Cerebellar nuclear complex (tissue), 1 donor: ENCODE measurements around the gene SPAG9.
"Not testable (repeated sequence)": the region's sequence is repeated elsewhere in the genome, so short reads cannot be mapped to it uniquely, and the experiment has no call there.

ENCODE experiments used
- DNase-seq, 2 experiments: peaks; one replicate each; lab custom pipeline; 2025; lab: John Stamatoyannopoulos, UW

Gene SPAG9

GRCh38 chr17:51142597-51142996 is 21.9 kb upstream of the SPAG9 start:
- no peak for DNase-seq

GRCh38 chr17:51135956-51136355 is 15.3 kb upstream of the SPAG9 start:
- no peak for DNase-seq

- no peak for DNase-seq
Observed at GRCh38 chr17:51133365-51133764, 12.7 kb upstream of the SPAG9 start.

GRCh38 chr17:51132964-51133319 is 12.3 kb upstream of the SPAG9 start:
- DNase-seq: no peak

- no peak for DNase-seq
Observed at GRCh38 chr17:51128076-51128475, 7.4 kb upstream of the SPAG9 start.

- DNase-seq: no peak
Observed at GRCh38 chr17:51124640-51125503, 4.2 kb upstream of the SPAG9 start.

- not testable (repeated sequence) for DNase-seq
Observed at GRCh38 chr17:51122473-51123115, 1.9 kb upstream of the SPAG9 start.

GRCh38 chr17:51121620-51122472 is 1.2 kb upstream of the SPAG9 start:
- no peak for DNase-seq

GRCh38 chr17:51120357-51120738 is 320 bp downstream of the SPAG9 start:
- DNase-seq: no peak

- DNase-seq: no peak
Observed at GRCh38 chr17:51119415-51120356, 982 bp downstream of the SPAG9 start.

GRCh38 chr17:51118330-51119195 is 2.1 kb downstream of the SPAG9 start:
- DNase-seq: peak in 1 of 2 experiments; percentile 57

GRCh38 chr17:51115179-51115578 is 5.5 kb downstream of the SPAG9 start:
- DNase-seq: no peak

GRCh38 chr17:51112303-51113222 is 8.1 kb downstream of the SPAG9 start:
- not testable (repeated sequence) for DNase-seq

- DNase-seq: no peak
Observed at GRCh38 chr17:51107778-51108177, 12.9 kb downstream of the SPAG9 start.

GRCh38 chr17:51103451-51103850 is 17.2 kb downstream of the SPAG9 start:
- DNase-seq: no peak

- no peak for DNase-seq
Observed at GRCh38 chr17:51103050-51103449, 17.6 kb downstream of the SPAG9 start.

GRCh38 chr17:51097708-51098446 is 22.8 kb downstream of the SPAG9 start:
- no peak for DNase-seq

- no peak for DNase-seq
Observed at GRCh38 chr17:51091635-51092034, 29.0 kb downstream of the SPAG9 start.

- DNase-seq: not testable (repeated sequence)
Observed at GRCh38 chr17:51088868-51089267, 31.8 kb downstream of the SPAG9 start.
